ENCODE data around the gene MAGEA9B. TPM values are rescaled to one million over a fixed set of nuclear protein-coding genes. Genes with fewer than 3 reads are reported as not detected.
"Not testable (repeated sequence)": the region's sequence is repeated elsewhere in the genome, so short reads cannot be mapped to it uniquely, and the experiment has no call there.

MAGEA9B gene
- total RNA-seq, 4 donors from 2014 or later = not detected

DNA sequence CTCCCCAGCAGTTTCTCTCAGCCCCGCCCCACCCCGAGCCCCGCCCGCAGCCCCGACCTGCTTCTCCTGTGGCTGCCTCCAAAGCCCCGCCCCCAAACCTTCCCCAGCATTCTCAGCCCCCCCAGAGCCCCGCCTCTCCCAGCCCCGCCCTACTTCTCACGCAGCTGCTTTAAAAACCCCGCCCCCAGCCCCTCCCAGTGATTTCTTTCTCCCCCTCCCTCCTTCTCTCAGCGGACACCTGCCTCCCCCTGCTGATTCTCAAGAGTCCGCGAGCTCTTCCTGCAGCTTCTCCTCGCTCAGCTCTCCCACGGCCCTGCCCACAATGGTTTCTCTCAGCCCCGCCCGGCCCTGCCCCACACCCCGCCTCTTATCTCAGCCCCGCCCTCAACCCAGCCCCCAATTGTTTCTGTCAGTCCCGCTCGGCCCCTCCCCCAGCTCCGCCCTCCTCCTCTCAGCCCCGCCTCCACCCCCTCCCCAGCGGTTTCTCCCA lies 47.1 kb downstream of the MAGEA9B start:
- peak overlapping the region; percentile 88 to 97 (median 94) for H3K27ac ChIP-seq
- peak; percentile 90 to 91 for DNase-seq
- peaks cover 0 to 6% of the 10 kb centered on the region in 2 donors for H3K4me1 ChIP-seq
- H3K27me3 ChIP-seq = no peaks in the 10 kb centered on the region
- ATAC-seq = peak; percentile 61 to 67
- H3K36me3 ChIP-seq = no peaks in the 10 kb centered on the region
- intact Hi-C loops (cut with DNase I; ENCODE audit: low total_unique reads) (loop anchor here (1.0 kb wide), 1 partner anchor 35 kb away; the partner anchor contains the start of gene IDS), in situ Hi-C loops (cut with MboI; ENCODE audit: low sequenced_read_pairs in 4 of 4) (no loop called here)
- H3K4me3 ChIP-seq = peak overlapping the region; percentile 65 to 76 (median 70)
- TF ChIP-seq POLR2A (IDR thresholded peaks at IDR 0.05) = no peak
- TF ChIP-seq, protein P1, sequence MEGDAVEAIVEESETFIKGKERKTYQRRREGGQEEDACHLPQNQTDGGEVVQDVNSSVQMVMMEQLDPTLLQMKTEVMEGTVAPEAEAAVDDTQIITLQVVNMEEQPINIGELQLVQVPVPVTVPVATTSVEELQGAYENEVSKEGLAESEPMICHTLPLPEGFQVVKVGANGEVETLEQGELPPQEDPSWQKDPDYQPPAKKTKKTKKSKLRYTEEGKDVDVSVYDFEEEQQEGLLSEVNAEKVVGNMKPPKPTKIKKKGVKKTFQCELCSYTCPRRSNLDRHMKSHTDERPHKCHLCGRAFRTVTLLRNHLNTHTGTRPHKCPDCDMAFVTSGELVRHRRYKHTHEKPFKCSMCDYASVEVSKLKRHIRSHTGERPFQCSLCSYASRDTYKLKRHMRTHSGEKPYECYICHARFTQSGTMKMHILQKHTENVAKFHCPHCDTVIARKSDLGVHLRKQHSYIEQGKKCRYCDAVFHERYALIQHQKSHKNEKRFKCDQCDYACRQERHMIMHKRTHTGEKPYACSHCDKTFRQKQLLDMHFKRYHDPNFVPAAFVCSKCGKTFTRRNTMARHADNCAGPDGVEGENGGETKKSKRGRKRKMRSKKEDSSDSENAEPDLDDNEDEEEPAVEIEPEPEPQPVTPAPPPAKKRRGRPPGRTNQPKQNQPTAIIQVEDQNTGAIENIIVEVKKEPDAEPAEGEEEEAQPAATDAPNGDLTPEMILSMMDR (IDR thresholded peaks at IDR 0.05 in 4 of 5, conservative IDR thresholded peaks at IDR 0.05 in 1 of 5) = no peak
- H3K9me3 ChIP-seq = no peaks in the 10 kb centered on the region

DNA sequence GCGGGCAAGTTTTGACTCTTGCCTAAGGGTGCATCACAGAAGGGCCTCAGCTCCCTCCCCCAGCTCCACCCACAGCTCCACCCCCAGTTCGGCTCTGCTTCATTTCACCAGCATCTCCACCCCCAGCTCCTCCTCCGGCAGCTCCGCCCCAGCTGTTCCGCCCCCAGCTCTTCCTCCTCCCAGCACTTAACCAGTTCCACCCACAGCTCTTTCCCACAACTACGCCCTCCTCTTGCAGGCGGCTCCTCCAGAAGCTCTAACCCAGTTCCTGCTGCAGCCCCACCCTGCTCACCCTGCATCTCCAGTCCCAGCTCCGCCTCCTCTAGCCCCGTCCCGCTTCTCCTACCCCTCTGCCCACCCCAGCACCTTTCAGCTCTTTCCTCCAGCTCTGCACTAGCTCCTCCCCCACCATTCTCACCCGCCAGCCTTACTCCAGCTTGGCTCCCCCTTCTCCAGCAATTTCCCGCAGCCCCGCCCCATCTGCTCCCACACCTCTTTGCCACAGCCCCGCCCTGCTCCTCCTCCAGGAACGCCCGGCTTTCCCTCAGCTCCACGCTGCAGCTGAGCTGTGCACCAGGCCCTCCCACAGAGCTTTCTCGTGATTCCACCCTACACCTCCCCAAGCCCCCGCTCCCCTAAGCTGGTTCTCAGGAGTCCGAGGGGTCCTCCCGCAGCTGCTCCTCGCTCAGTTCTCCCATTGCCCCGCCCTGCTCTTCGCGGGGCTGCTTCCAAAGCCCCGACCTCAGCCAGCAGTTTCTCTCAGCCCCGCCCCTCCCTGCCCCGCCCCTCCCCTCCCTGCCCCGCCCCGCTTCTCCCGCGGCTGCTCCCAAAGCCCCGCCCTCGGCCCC lies 47.8 kb downstream of the MAGEA9B start:
- DNase-seq (peak; percentile 73 to 81), ATAC-seq (peak; percentile 58 to 66)
- no peak for TF ChIP-seq POLR2A (IDR thresholded peaks at IDR 0.05)
- TF ChIP-seq, protein P1 (IDR thresholded peaks at IDR 0.05 in 4 of 5, conservative IDR thresholded peaks at IDR 0.05 in 1 of 5) = no peak
- Histone ChIP-seq H3K27ac (peak overlapping the region; percentile 75 to 97 (median 88)), H3K36me3 (no peaks in the 10 kb centered on the region), H3K9me3 (no peaks in the 10 kb centered on the region), H3K4me1 (peaks cover 0 to 6% of the 10 kb centered on the region in 2 donors), H3K4me3 (peak overlapping the region; percentile 55 to 76 (median 58)), H3K27me3 (no peaks in the 10 kb centered on the region)
- in situ Hi-C loops (cut with MboI; ENCODE audit: low sequenced_read_pairs in 4 of 4) = no loop called here
- intact Hi-C loops (cut with DNase I; ENCODE audit: low total_unique reads) = loop anchor here (1.0 kb wide), 1 partner anchor 34 kb away; the partner anchor contains the start of gene IDS

DNA sequence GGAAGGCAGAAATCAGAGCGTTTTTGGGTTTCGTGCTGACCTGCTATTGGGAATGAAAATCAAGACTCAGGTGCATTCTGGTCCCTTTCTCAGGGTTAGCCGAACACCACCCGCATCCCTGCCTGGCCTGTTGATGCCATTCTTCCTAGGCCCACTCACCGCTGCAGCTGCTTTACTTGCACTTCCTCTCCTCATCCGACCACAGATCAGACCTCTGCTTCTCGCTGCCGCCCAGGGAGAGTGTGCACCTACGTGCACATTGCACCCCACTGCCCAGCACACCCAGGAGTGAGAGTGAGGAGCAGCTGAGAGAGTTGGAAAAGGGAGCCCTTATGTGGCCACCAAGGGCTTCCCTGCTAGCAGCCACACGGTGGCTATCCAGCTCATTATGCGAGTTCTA lies 49.8 kb downstream of the MAGEA9B start:
- H3K36me3 ChIP-seq; H3K27me3 ChIP-seq; H3K4me1 ChIP-seq; H3K4me3 ChIP-seq; H3K27ac ChIP-seq; DNase-seq; intact Hi-C loops (cut with DNase I; ENCODE audit: low total_unique reads); ATAC-seq; in situ Hi-C loops (cut with MboI; ENCODE audit: low sequenced_read_pairs in 4 of 4); H3K9me3 ChIP-seq: not testable (repeated sequence)

DNA sequence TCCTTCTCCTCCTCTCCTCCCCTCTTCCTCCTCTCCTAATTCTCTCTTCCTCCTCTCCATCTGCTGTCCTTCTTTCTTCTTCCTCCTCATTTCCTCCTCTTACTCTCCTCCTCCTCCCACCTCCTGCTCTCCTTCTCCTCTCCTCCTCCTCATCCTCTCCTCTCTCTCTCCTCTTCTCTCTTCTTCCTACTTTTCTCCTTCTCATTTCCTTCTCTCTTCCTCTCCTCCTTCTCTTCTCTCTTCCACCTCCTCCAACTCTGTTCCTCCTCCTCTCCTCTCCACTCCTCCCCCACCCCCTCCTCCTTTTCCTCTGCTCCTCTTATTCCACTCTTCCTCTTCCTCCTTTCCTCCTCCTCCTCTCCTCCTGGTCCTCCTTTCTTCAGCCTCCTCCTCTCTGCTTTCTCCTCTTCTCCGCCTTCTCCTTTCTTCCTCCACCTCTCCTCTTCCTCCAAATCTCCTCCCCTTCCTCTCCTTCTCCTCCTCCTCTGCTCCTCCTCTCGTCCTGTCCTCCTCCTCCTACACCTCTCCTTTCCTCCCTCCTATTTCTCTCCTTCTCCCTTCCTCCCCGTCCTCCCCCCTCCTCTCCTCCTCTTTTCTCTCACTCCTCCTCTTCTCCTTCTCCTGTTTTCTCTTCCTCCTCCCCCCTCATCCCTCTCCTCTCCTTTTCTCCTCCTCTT lies 52.2 kb downstream of the MAGEA9B start:
- not testable (repeated sequence) for ATAC-seq

DNA sequence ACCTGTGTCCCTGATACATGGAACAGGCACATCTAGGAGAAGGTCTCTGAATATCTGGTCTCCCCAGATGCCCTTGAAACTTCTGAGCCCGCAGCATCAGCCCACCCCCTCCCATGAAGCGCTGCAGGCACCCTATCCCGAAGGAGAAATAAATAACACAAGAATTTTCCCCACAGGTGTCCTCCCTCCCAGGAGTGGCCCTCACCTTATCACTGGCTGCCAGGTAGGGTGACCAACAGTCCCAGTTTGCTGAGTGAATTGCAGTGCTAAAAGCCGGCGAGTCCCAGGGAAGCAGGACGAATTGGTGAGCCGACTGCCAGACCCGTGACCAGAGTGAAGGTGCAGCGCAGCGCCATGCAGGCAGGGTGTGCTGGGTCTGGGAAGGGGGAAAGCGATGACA lies 53.3 kb downstream of the MAGEA9B start:
- in situ Hi-C loops (cut with MboI; ENCODE audit: low sequenced_read_pairs in 4 of 4); intact Hi-C loops (cut with DNase I; ENCODE audit: low total_unique reads); H3K4me1 ChIP-seq; H3K9me3 ChIP-seq; H3K27me3 ChIP-seq; H3K4me3 ChIP-seq; H3K36me3 ChIP-seq; DNase-seq; H3K27ac ChIP-seq; ATAC-seq: not testable (repeated sequence)

More for the DNA sequence above, 52.2 kb downstream of the MAGEA9B start:
- DNase-seq; in situ Hi-C loops (cut with MboI; ENCODE audit: low sequenced_read_pairs in 4 of 4); H3K36me3 ChIP-seq; H3K4me3 ChIP-seq; intact Hi-C loops (cut with DNase I; ENCODE audit: low total_unique reads); H3K4me1 ChIP-seq; H3K27me3 ChIP-seq; H3K27ac ChIP-seq; H3K9me3 ChIP-seq: not testable (repeated sequence)

DNA sequence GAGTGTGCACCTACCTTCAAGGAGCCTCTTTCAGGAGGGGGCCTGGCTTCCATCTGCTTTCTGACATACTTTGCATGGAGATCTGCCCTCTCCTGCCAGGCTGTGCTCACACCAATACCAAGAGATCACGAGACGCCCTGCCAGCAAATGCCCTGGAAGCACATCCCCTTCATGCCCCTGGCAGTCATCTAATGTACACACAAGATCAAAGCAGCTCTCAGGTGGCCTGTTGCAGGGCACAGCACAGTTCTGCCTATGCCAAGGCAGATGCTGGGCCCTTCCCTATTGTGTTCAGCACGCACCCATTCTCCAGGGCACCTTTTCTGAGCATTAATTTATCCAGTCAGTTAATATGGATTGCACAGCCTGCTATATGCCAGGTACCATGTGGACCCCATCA lies 54.4 kb downstream of the MAGEA9B start:
- DNase-seq; H3K27me3 ChIP-seq; H3K9me3 ChIP-seq; H3K36me3 ChIP-seq; H3K4me1 ChIP-seq; H3K27ac ChIP-seq; intact Hi-C loops (cut with DNase I; ENCODE audit: low total_unique reads); ATAC-seq; in situ Hi-C loops (cut with MboI; ENCODE audit: low sequenced_read_pairs in 4 of 4); H3K4me3 ChIP-seq: not testable (repeated sequence)

Other genes with a start within 250 kb of the MAGEA9B start
- gene IDS, start 82.2 kb downstream of the MAGEA9B start, total RNA-seq = 10 to 100 TPM; 28.4 to 44.2 (median 33.7) TPM
- 10 to 100 TPM in 3 of 4 donors, 1 to 10 TPM in 1; 9.3 to 17.5 (median 12.1) TPM for gene EOLA1, start 46.4 kb downstream of the MAGEA9B start, total RNA-seq
- gene HSFX3, start 37.5 kb downstream of the MAGEA9B start, total RNA-seq = not detected
- 1 to 10 TPM in 1 of 4 donors, under 1 TPM in 2, not detected in 1; 0.36 to 2.0 (median 0.49) TPM for gene HSFX2, start 7.9 kb upstream of the MAGEA9B start, total RNA-seq
- gene TMEM185A, start 44.3 kb upstream of the MAGEA9B start, total RNA-seq = 1 to 10 TPM; 4.4 to 8.5 (median 7.7) TPM
- not detected for gene MAGEA11, start 124.6 kb upstream of the MAGEA9B start, total RNA-seq
- gene HSFX1, start 186.6 kb upstream of the MAGEA9B start, total RNA-seq = under 1 TPM in 2 of 4 donors, not detected in 2; 0.42 to 0.46 TPM
- not detected for gene MAGEA9, start 194.5 kb upstream of the MAGEA9B start, total RNA-seq

Data from gastrocnemius medialis (tissue), 4 donors.